ENCODE data around the gene ABTB2.

Gene ABTB2

DNA sequence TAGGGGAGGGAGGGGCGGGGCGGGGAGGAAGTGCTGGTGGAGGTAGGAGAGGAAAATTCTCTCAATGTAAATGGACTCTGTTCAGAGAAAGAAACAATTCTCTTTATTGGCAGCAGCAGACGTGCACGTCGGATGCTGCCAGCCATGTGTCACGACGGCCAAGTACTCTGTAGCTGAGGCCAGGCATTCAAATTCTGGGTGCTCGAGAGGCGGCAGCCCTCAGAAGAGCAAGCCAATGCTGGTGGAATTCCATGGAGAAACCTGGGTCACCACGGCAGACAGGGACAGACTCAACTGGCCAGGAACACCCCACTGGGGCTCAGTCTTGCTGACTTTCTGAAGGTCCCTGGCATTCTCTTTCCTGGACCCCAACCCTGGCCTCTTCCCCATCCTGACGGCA is 90.8 kb downstream of the ABTB2 start:
- no peak for DNase-seq (ENCODE audit: low read depth)
- H3K4me1 ChIP-seq (ENCODE audit: control insufficient read depth, insufficient read depth, low read length): peaks cover 27% of the 10 kb centered on the region
- no peaks in the 10 kb centered on the region for H3K36me3 ChIP-seq (ENCODE audit: control insufficient read depth, insufficient read depth, low read length, severe bottlenecking)
- no peaks in the 10 kb centered on the region for H3K9me3 ChIP-seq (ENCODE audit: control insufficient read depth, low read length)
- no peak overlapping the region for H3K9ac ChIP-seq (ENCODE audit: low read length)
- no peaks in the 10 kb centered on the region for H3K27me3 ChIP-seq (replicated peaks; ENCODE audit: control insufficient read depth, insufficient read depth, low read length)
- H3K4me3 ChIP-seq (ENCODE audit: low read length): no peak overlapping the region

GRCh38 chr11:34266090-34266912 is 91.5 kb downstream of the ABTB2 start:
- Histone ChIP-seq H3K4me1 (ENCODE audit: control insufficient read depth, insufficient read depth, low read length) (peaks cover 27% of the 10 kb centered on the region), H3K36me3 (ENCODE audit: control insufficient read depth, insufficient read depth, low read length, severe bottlenecking) (no peaks in the 10 kb centered on the region), H3K27me3 (replicated peaks; ENCODE audit: control insufficient read depth, insufficient read depth, low read length) (no peaks in the 10 kb centered on the region), H3K9ac (ENCODE audit: low read length) (peak overlapping the region; percentile 13), H3K9me3 (ENCODE audit: control insufficient read depth, low read length) (no peaks in the 10 kb centered on the region), H3K4me3 (ENCODE audit: low read length) (peak overlapping the region; percentile 9)
- DNase-seq (ENCODE audit: low read depth): peak; percentile 93

DNA sequence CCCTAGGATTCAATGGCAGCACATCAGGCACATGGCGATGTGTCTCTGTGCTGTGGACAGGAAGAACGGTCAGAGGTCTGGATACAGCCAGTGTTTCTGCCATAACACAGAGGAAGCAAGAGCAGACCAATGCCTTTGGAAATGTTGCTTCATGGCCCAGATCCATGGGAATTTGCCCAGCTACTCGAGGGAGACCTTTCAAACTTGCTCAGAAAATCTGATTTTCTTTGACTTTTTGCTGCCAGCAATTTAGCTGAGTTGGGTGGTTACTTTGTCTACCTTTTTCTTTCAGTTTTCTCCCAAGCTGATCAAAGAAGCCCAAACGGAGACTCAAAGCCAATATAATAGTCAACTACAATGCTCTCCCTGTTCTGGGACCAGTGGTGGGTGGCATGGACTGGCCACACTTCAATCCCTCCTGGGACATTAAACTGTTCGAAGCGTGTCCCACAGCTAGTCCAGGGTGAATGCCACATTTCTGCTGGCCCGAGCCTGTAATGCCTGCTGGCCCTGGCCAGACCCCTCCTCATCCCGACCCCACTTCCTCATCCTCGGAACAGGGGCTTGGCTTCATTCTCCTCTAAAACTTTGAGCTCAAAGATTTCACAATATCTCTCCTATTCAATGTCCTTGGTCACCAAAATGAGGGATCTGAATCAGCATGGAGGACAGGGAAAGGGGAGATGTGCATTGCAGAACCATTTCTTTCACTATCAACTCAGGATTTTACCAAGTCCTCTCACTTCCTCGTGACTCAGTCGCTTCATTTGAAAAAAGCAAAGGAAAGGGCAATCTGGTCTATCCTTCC is 93.3 kb downstream of the ABTB2 start:
- no peaks in the 10 kb centered on the region for H3K27me3 ChIP-seq (replicated peaks; ENCODE audit: control insufficient read depth, insufficient read depth, low read length)
- H3K9ac ChIP-seq (ENCODE audit: low read length): no peak overlapping the region
- H3K4me3 ChIP-seq (ENCODE audit: low read length): no peak overlapping the region
- no peak for DNase-seq (ENCODE audit: low read depth)
- no peaks in the 10 kb centered on the region for H3K36me3 ChIP-seq (ENCODE audit: control insufficient read depth, insufficient read depth, low read length, severe bottlenecking)
- H3K4me1 ChIP-seq (ENCODE audit: control insufficient read depth, insufficient read depth, low read length): peaks cover 27% of the 10 kb centered on the region
- H3K9me3 ChIP-seq (ENCODE audit: control insufficient read depth, low read length): no peaks in the 10 kb centered on the region

DNA sequence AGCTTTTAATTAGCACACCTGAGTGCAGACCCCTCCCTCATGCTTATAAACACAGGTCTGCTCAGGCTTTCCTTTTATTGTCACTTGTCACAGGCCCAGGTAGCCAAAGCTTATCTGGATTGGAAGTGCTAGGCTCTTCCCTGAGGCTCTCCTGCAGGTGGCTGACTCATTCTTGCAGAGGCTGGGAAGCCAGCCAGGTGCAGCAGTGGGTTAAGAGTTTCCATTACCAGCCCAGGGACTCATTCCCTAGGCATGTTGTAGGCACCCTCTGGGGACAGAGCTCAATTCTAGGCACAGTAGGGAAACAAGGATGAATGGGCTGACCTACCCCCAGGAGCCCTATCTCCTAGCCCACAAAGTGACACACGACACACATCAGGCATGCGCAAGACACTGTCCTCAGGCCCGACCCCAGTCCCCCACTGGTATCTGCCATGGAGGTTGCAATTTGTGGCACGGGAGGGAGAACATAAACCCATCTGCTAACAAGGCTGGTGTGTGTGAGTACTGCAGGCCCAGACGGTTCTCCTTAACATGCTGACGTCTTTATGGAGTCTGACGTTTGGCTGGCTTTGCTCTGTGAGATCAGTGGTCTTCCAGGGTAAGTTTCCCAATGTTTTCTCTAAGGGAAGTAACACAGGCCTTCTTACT is 94.2 kb downstream of the ABTB2 start:
- no peaks in the 10 kb centered on the region for H3K9me3 ChIP-seq (ENCODE audit: control insufficient read depth, low read length)
- H3K27me3 ChIP-seq (replicated peaks; ENCODE audit: control insufficient read depth, insufficient read depth, low read length): no peaks in the 10 kb centered on the region
- H3K4me1 ChIP-seq (ENCODE audit: control insufficient read depth, insufficient read depth, low read length): peaks cover 27% of the 10 kb centered on the region
- peak; percentile 40 for DNase-seq (ENCODE audit: low read depth)
- H3K9ac ChIP-seq (ENCODE audit: low read length): no peak overlapping the region
- H3K36me3 ChIP-seq (ENCODE audit: control insufficient read depth, insufficient read depth, low read length, severe bottlenecking): no peaks in the 10 kb centered on the region
- H3K4me3 ChIP-seq (ENCODE audit: low read length): no peak overlapping the region

- no peak overlapping the region for H3K9ac ChIP-seq (ENCODE audit: low read length)
- no peaks in the 10 kb centered on the region for H3K9me3 ChIP-seq (ENCODE audit: control insufficient read depth, low read length)
- H3K4me1 ChIP-seq (ENCODE audit: control insufficient read depth, insufficient read depth, low read length): peaks cover 27% of the 10 kb centered on the region
- no peak overlapping the region for H3K4me3 ChIP-seq (ENCODE audit: low read length)
- H3K36me3 ChIP-seq (ENCODE audit: control insufficient read depth, insufficient read depth, low read length, severe bottlenecking): no peaks in the 10 kb centered on the region
- no peak for DNase-seq (ENCODE audit: low read depth)
- no peaks in the 10 kb centered on the region for H3K27me3 ChIP-seq (replicated peaks; ENCODE audit: control insufficient read depth, insufficient read depth, low read length)
Measured at GRCh38 chr11:34262531-34263081, 95.2 kb downstream of the ABTB2 start.

DNA sequence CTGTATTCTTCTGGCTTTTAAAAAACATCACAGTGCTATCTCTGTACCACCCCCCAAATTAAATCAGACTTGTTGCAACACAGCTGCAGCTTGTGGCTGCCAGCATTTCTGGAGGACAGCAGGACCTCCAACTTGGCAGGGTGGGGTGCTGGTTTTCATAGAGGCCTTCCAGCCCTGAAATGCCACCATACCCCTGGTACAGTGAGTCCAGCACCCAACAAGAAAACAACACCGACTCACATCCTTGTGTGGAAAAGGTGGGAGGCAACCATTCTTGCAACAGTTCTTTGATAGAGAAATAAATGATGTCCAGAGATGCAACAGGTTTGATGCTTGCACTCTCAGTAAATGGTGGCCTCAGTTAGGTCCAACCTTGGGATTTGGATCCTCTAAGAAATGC is 96.0 kb downstream of the ABTB2 start:
- no peak for DNase-seq (ENCODE audit: low read depth)
- no peaks in the 10 kb centered on the region for H3K27me3 ChIP-seq (replicated peaks; ENCODE audit: control insufficient read depth, insufficient read depth, low read length)
- H3K4me1 ChIP-seq (ENCODE audit: control insufficient read depth, insufficient read depth, low read length): peaks cover 24% of the 10 kb centered on the region
- H3K9ac ChIP-seq (ENCODE audit: low read length): no peak overlapping the region
- H3K36me3 ChIP-seq (ENCODE audit: control insufficient read depth, insufficient read depth, low read length, severe bottlenecking): no peaks in the 10 kb centered on the region
- no peaks in the 10 kb centered on the region for H3K9me3 ChIP-seq (ENCODE audit: control insufficient read depth, low read length)
- H3K4me3 ChIP-seq (ENCODE audit: low read length): no peak overlapping the region

- no peaks in the 10 kb centered on the region for H3K36me3 ChIP-seq (ENCODE audit: control insufficient read depth, insufficient read depth, low read length, severe bottlenecking)
- H3K4me1 ChIP-seq (ENCODE audit: control insufficient read depth, insufficient read depth, low read length): peaks cover 19% of the 10 kb centered on the region
- H3K9ac ChIP-seq (ENCODE audit: low read length): no peak overlapping the region
- DNase-seq (ENCODE audit: low read depth): no peak
- H3K4me3 ChIP-seq (ENCODE audit: low read length): no peak overlapping the region
- H3K9me3 ChIP-seq (ENCODE audit: control insufficient read depth, low read length): no peaks in the 10 kb centered on the region
- no peaks in the 10 kb centered on the region for H3K27me3 ChIP-seq (replicated peaks; ENCODE audit: control insufficient read depth, insufficient read depth, low read length)
Measured at GRCh38 chr11:34261095-34261494, 96.7 kb downstream of the ABTB2 start.

GRCh38 chr11:34260072-34260575 is 97.7 kb downstream of the ABTB2 start:
- H3K9me3 ChIP-seq (ENCODE audit: control insufficient read depth, low read length): no peaks in the 10 kb centered on the region
- peaks cover 16% of the 10 kb centered on the region for H3K4me1 ChIP-seq (ENCODE audit: control insufficient read depth, insufficient read depth, low read length)
- no peak overlapping the region for H3K4me3 ChIP-seq (ENCODE audit: low read length)
- H3K36me3 ChIP-seq (ENCODE audit: control insufficient read depth, insufficient read depth, low read length, severe bottlenecking): no peaks in the 10 kb centered on the region
- DNase-seq (ENCODE audit: low read depth): no peak
- H3K9ac ChIP-seq (ENCODE audit: low read length): no peak overlapping the region
- no peaks in the 10 kb centered on the region for H3K27me3 ChIP-seq (replicated peaks; ENCODE audit: control insufficient read depth, insufficient read depth, low read length)

GRCh38 chr11:34259087-34259486 is 98.7 kb downstream of the ABTB2 start:
- no peak for DNase-seq (ENCODE audit: low read depth)
- no peaks in the 10 kb centered on the region for H3K9me3 ChIP-seq (ENCODE audit: control insufficient read depth, low read length)
- no peaks in the 10 kb centered on the region for H3K36me3 ChIP-seq (ENCODE audit: control insufficient read depth, insufficient read depth, low read length, severe bottlenecking)
- H3K27me3 ChIP-seq (replicated peaks; ENCODE audit: control insufficient read depth, insufficient read depth, low read length): no peaks in the 10 kb centered on the region
- H3K9ac ChIP-seq (ENCODE audit: low read length): no peak overlapping the region
- no peak overlapping the region for H3K4me3 ChIP-seq (ENCODE audit: low read length)
- peaks cover 10% of the 10 kb centered on the region for H3K4me1 ChIP-seq (ENCODE audit: control insufficient read depth, insufficient read depth, low read length)

GRCh38 chr11:34256626-34257025 is 101.2 kb downstream of the ABTB2 start:
- no peak for DNase-seq (ENCODE audit: low read depth)

GRCh38 chr11:34256150-34256549 is 101.7 kb downstream of the ABTB2 start:
- no peak overlapping the region for H3K9ac ChIP-seq (ENCODE audit: low read length)
- H3K36me3 ChIP-seq (ENCODE audit: control insufficient read depth, insufficient read depth, low read length, severe bottlenecking): no peaks in the 10 kb centered on the region
- no peak overlapping the region for H3K4me3 ChIP-seq (ENCODE audit: low read length)
- no peaks in the 10 kb centered on the region for H3K27me3 ChIP-seq (replicated peaks; ENCODE audit: control insufficient read depth, insufficient read depth, low read length)
- no peaks in the 10 kb centered on the region for H3K9me3 ChIP-seq (ENCODE audit: control insufficient read depth, low read length)
- peaks cover 7% of the 10 kb centered on the region for H3K4me1 ChIP-seq (ENCODE audit: control insufficient read depth, insufficient read depth, low read length)
- DNase-seq (ENCODE audit: low read depth): no peak

More at GRCh38 chr11:34256626-34257025, 101.2 kb downstream of the ABTB2 start:
- H3K4me3 ChIP-seq (ENCODE audit: low read length): no peak overlapping the region
- H3K36me3 ChIP-seq (ENCODE audit: control insufficient read depth, insufficient read depth, low read length, severe bottlenecking): no peaks in the 10 kb centered on the region
- H3K4me1 ChIP-seq (ENCODE audit: control insufficient read depth, insufficient read depth, low read length): peaks cover 2% of the 10 kb centered on the region
- H3K27me3 ChIP-seq (replicated peaks; ENCODE audit: control insufficient read depth, insufficient read depth, low read length): no peaks in the 10 kb centered on the region
- H3K9me3 ChIP-seq (ENCODE audit: control insufficient read depth, low read length): no peaks in the 10 kb centered on the region
- H3K9ac ChIP-seq (ENCODE audit: low read length): no peak overlapping the region

Data from adipocyte (in vitro differentiated cells).